HG02759 (cell line): ENCODE results near the gene CXCL5.
"Not testable (repeated sequence)": the region's sequence is repeated elsewhere in the genome, so short reads cannot be mapped to it uniquely, and the experiment has no call there.

Source experiments
- ATAC-seq: cut with Tn5 transposase; IDR thresholded peaks from one replicate; pipeline ENCODE4 v1.9.1; 2021; ENCODE audit warnings: mild to moderate bottlenecking, moderate library complexity; ENCODE audit not compliant: unreplicated experiment

Gene CXCL5

DNA sequence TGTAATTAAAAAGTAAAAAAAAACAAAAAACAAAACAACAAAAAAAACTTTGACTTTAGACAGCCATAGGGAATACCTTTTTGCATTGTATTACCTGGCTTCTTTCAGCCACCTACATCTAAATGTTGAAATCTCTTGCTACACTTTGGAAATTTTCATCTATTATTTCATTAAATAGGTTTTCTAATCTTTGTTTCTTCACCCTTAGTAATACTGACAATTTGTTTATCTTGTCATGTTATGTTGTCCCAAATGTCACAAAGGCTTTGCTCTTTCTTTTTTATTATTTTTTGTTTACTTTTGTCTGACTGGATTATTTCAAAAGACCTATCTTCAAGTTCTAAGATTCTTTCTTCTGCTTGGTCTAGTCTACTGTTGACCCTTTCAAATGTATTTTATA lies 24.1 kb downstream of the CXCL5 start:
- ATAC-seq = no peak

DNA sequence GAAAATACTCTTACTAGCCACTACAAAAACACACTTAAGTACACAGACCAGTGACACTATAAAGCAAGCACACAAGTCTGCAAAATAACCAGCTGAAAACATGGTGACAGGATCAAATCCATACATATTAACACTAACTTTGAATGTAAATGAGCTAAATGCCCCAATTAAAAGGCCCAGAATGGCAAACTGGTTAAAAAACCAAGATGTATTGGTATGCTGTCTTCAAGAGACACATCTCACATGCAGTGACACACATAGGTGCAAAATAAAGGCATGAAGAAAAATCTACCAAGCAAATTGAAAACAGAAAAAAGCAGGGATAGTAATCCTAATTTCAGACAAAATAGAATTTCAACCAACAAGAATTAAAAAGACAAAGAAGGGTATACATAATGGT lies 27.5 kb downstream of the CXCL5 start:
- no peak for ATAC-seq

DNA sequence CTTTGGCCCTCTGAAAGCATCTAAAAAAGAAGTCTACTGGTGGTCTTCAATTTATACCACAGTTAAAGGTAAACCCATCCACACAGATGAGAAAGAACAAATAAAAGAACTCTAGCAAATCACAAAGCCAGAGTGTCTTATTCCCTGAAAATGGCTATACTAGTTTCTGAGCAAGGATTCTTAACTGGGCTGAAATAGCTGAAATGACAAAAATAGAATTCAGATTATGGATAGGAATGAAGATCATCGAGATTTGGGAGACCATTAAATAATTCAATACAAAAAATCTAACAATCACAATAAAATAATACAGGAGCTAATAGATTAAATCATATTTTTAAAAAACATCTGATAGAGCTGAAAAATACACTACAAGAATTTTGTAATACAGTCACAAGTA lies 28.5 kb downstream of the CXCL5 start:
- ATAC-seq = no peak

DNA sequence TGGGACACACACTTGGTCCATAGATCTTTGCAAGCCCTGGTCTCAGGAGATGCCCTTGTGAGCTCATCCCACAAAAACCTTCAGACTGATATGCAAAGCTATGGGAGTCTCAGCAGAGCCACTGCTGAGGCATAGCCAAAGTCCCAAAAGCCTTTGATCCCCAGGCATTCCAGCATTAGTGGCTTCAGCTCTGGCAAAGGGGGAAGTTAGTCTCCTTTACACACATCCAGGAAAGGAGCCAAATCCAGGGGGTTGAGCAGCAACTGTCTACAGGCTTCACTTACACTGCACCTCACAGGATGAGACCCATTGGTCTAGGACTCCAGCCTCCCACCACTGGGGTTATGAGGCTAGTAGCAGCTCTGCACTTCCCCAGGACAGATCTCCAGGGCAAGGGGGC lies 30.6 kb downstream of the CXCL5 start:
- no peak for ATAC-seq

DNA sequence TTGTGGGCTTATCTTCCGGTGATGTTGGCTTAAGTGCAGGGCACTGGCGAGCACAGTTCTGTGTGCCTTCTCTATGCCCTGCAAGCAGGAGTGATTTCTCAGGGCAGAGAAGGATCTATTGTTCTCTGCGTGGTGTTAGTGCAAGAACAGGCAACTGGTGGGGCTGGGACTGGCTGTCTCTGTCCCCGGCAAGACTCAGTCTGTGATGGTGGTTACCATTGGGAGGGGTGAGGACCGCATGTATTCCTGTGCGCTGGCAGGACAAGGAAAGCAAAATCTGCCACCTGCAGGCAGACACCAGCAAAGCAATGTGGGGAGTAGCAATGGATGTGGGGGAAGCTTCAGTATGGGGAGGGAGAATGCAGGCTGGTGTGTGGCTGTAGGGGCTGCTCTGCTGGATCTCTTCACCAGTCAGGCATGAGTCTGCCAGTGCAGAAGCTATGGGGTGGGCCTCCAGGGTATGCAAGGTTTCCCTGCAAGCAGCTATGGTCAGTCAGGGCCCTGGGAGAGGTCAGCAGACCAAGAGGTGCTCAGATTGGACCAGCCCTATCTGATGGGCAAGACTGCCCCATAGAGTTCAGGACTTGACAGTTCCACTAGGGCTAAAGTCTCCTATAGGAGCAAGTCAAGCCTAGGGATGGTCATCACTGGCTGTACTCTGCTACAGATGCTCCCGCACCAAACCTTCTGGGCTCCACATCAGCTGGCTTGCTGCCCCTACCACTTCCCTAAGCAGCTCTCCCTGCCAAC lies 33.4 kb downstream of the CXCL5 start:
- ATAC-seq = no peak

DNA sequence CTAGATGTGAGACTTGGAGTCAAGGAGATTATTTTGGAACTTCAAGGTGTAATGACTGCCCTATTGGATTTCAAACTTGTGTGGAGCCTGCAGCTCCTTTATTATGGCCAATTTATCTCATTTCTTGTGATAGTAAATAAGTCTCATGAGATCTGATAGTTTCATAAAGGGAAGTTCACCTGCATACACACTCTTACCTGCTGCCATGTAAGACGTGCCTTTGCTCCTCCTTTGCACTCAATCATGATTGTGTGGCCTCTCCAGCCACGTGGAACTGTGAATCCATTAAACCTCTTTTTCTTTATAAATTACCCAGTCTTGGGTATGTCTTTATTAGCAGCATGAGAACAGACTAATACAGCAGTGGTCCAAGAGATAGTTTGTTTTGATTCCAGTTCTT lies 35.8 kb downstream of the CXCL5 start:
- no peak for ATAC-seq

DNA sequence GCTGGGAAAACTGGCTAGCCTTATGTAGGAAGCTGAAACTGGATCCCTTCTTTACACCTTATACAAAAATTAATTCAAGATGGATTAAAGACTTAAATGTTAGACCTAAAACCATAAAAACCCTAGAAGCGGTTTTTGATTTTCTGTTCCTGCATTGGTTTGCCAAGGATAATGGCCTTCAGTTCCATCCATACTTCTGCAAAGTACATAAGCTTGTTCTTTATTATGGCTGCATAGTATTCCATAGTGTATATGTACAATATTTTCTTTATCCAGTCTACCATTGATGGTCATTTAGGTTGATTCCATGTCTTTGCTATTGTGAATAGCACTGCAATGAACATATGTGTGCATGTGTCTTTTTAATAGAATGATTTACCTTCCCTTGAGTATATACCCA lies 39.4 kb downstream of the CXCL5 start:
- not testable (repeated sequence) for ATAC-seq

DNA sequence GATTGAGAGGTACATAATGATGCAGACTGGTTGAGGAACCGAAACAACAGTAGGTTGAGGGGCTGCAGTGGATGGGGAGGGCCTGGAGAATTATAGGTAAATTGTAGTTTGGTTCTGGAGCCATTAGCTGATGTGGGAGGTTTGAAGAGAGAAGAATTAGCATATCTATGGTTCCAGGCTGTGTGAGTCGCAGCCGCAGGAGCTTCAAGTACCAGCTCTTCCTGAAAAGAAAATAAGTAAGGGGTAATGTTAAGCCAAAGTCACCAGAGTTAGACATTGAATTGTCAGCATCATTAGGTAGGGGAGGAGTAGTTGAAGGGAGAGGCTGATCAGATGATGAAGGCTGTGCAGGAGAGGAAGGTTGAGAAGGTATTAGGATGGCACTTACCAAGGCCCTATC lies 46.1 kb downstream of the CXCL5 start:
- no peak for ATAC-seq

DNA sequence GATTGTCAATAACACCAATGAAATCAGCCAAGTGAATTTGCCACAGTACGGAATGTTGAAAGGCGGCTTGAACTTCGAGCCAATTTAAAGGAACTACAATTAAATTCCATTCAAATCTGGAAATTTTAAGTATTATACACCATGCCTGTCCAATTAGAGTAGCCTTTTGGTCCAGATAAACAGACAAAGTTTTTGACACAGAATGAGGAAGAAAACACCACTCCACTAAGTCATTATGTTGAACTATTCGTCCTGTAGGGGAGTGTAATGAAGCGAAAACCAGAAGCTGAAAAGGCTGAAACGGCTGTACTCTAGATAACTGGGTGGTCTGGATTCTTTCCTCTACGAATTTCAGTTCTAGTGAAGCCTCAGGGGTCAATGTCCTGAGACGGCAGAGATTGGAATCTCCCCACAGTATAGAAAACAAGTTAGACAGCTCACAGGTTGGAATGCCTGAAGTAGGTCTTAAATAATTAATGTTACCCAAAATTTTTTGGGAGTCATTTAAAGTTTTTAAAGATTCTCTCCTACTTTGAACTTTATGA lies 48.0 kb downstream of the CXCL5 start:
- ATAC-seq = not testable (repeated sequence)

DNA sequence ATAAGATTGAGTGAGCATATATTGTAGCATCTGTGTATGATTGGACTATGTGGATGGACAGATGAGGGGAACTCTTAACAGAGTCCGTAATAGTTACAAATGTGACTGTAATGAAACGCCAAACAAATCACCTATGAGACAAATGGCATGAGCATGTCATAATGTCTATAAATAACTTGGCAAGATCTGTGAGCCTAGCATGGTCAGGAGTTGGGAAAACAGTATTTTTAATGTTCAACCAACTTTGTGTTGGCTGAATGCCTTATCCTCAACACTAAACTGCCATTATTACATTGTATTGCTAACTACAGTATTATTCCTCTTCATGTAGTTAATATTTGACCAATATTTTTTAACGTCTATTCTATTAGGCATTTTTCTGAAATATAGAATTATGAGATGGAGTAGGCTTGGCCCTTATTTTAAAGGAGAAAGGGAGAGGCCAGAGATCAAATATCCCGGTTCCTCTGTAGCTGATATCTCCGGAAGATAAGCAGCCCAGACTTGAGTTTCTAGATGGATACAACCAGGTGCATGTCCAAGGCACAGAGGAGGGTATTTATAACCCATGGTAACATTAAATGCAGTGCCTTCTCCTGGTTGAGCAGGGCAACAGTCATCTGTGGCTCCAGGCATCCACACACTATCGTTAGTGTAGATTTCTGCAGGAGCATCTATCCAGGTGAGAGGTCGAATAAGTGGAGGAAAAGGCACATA lies 49.3 kb downstream of the CXCL5 start:
- no peak for ATAC-seq

DNA sequence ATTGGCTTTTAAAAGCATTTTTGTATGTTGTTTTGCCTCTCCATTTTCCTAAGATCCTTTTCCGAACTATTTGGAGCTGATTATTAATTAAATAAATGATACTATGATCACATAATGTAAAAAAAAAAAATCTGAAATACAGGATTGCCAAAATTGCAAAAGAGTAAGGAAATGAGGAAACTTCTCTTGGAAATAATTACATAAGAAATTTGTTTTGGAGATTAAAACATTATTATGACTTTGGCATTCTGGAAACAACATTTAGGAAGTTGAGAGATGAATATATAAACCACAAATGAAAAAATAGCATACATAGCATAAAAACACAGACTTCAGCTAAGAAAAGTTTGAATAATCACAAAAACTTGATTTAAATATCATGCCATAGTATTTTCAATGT lies 50.2 kb downstream of the CXCL5 start:
- ATAC-seq = no peak

DNA sequence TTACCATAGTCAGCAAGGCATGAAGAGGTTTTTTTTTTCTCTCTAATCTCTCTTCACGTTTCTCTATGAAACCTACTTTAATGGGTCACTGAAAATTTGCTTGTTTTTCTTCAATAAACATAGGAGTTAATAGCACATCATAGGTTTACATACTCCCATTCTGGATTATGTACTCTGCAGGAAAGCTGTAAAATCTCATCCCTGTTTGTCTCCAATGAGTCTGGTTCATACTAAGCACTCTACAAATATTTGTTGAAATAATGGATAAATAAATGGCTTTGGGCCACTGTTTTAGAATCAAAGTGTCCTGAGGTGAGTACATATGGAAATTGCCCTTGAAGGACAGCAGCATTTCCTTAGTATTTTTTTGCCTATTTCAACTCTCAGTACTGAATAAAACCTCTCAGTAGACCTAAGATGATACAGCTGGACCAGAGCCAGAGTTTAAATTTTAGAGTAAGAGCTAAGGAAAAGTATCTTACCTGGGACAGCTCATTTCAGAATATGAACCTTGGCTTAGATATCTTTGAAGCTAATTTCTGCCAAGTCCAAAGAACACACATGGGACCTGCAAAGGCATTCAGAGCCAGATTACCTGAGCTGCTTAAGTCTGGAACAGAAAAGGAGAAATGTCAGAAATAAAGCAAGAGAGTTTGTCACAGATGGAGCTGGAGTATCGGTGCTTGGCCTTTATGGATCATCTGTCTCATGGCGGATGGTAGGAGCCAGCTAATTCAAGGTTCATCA lies 51.1 kb downstream of the CXCL5 start:
- ATAC-seq = no peak

DNA sequence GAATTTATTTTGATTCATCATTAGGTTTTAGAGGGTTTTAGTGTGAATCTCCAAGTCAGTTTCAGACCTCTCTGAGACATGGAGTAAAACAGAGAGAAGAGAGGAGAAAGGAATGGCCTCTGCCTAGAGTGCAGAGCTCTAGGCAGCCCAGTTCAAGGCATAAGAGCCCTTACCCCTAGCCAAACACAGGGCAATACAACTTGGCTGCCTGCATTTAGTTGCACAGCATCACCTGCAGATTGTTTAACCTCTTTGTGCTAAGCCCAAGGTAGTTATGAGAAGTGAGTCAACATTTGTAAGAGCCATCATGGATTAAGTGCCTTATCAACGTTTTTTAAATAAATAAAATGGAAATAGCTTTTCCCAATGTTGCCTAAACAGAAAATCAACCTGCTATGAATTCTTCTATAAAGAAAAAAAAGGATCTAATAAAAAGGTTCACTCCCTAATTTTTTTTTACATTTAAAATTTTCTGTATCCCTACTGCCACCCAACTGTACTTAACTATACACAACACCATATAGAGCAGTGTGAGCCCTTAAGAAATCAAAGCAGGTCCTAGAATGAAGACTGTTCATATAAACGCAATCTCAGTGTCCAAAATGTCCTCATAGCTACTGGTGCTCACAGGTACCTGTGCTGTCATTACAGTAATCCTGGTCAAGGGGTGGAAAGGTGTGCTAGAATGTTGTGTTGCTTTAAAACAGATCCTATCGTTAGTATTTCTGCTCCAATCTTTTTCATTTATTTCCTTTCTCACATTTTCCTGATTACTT lies 52.6 kb downstream of the CXCL5 start:
- ATAC-seq = no peak
